ENCODE measurements around the gene MYO1B. TPM values are rescaled to one million over a fixed set of nuclear protein-coding genes. Genes with fewer than 3 reads are reported as not detected.

MYO1B gene
- total RNA-seq, 3 donors from 2014 or later (not counting 1 experiment from before 2014, with no cell fraction given), result 0.21 to 0.80 (median 0.29) TPM

DNA sequence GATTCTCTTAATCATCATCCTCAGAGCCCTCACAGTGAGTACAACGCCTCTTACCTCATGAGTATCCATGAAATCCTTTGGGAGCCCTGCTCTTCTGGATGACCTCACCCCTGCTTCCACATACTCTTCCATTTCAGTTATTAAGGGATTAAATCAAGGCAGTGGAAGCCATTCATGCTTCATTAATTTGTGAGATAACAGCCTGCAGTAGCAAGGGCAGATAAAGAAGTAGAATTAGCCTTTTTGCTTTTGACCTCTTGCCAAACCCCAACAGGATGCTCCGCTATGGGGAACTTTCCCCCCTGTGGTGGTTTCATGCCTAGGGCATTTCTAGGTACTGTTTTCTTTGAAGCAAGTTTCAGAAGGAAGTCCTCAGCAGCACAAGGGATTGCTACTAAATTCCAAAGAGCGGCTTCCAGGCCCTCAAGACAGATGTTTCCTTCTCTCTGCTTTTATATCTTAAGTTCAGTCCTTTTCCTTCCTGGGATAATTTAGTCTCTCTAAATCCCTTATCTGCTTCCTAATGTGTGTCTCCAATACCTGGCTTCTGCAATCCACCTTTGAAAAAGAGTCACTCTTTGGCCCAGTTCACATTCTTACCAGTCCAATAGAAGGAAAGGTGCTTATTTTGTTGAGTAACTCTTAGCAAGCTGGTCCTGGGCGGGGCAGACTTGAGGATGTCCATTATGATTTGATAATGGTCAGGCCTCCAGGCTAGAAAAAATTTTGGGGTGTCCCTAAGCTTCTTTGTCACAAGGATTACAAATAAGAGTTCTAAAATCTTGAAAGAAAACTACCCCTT lies 76.9 kb downstream of the MYO1B start:
- Mint-ChIP-seq H3K27ac (no peak overlapping the region), H3K4me1 (peaks cover 6 to 14% of the 10 kb centered on the region in 2 donors), H3K9me3 (peaks cover 0 to 5% of the 10 kb centered on the region in 2 donors), H3K36me3 (peaks cover 8% of the 10 kb centered on the region), H3K27me3 (ENCODE audit: low read depth in 2 of 2) (peaks cover 25 to 56% of the 10 kb centered on the region in 2 donors), H3K4me3 (no peak overlapping the region)
- no peaks in the 10 kb centered on the region for H3K36me3 ChIP-seq (ENCODE audit: control insufficient read depth, insufficient read depth, low read length)
- H3K27ac ChIP-seq (ENCODE audit: low read length), result no peak overlapping the region
- no peak overlapping the region for H3K4me3 ChIP-seq (ENCODE audit: low read length)
- H3K4me1 ChIP-seq (ENCODE audit: control insufficient read depth, insufficient read depth, low read length), result peaks cover 6% of the 10 kb centered on the region
- TF ChIP-seq, protein P1, sequence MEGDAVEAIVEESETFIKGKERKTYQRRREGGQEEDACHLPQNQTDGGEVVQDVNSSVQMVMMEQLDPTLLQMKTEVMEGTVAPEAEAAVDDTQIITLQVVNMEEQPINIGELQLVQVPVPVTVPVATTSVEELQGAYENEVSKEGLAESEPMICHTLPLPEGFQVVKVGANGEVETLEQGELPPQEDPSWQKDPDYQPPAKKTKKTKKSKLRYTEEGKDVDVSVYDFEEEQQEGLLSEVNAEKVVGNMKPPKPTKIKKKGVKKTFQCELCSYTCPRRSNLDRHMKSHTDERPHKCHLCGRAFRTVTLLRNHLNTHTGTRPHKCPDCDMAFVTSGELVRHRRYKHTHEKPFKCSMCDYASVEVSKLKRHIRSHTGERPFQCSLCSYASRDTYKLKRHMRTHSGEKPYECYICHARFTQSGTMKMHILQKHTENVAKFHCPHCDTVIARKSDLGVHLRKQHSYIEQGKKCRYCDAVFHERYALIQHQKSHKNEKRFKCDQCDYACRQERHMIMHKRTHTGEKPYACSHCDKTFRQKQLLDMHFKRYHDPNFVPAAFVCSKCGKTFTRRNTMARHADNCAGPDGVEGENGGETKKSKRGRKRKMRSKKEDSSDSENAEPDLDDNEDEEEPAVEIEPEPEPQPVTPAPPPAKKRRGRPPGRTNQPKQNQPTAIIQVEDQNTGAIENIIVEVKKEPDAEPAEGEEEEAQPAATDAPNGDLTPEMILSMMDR (IDR thresholded peaks at IDR 0.05), result no peak
- DNase-seq (peak in 1 of 2 donors; percentile 48), ATAC-seq (peak in 1 of 3 donors; percentile 42)
- H3K27me3 ChIP-seq (ENCODE audit: control insufficient read depth, insufficient read depth, low read length), result no peaks in the 10 kb centered on the region
- no peaks in the 10 kb centered on the region for H3K9me3 ChIP-seq (ENCODE audit: control insufficient read depth, insufficient read depth, low read length)
- WGBS (ENCODE audit: insufficient coverage), result 34% methylated on average over 4 of the region's 4 CpGs
- intact Hi-C loops (cut with micrococcal nuclease), result no loop called here

DNA sequence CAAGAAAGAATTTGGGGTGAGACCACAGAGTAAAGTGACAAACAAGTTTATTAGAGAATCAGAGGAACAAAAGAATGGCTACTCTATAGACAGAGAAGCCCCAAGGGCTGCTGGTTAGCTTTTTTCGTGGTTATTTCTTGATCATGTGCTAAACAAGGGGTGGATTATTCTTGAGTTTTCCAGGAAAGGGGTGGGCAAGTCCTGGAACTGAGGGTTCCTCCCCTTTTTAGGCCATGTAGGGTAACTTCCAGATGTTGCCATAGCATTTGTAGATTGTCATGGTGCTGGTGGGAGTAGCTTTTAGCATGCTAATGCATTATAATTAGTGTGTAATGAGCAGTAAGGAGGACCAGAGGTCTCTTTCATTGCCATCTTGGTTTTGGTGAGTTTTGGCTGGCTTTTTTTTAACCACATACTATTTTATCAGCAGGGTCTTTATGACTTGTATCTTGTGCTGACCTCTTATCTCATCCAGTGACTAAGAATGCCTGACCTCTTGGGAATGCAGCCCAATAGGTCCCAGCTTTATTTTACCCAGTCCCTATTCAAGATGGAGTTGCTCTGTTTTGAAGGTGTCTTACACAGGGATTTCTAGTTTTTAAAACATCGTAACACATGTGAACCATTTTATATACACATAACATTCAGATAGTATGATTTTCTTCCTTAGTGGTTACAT lies 77.8 kb downstream of the MYO1B start:
- Histone ChIP-seq H3K9me3 (ENCODE audit: control insufficient read depth, insufficient read depth, low read length) (no peaks in the 10 kb centered on the region), H3K27ac (ENCODE audit: low read length) (no peak overlapping the region), H3K36me3 (ENCODE audit: control insufficient read depth, insufficient read depth, low read length) (no peaks in the 10 kb centered on the region), H3K27me3 (ENCODE audit: control insufficient read depth, insufficient read depth, low read length) (no peaks in the 10 kb centered on the region), H3K4me1 (ENCODE audit: control insufficient read depth, insufficient read depth, low read length) (peaks cover 6% of the 10 kb centered on the region), H3K4me3 (ENCODE audit: low read length) (no peak overlapping the region)
- TF ChIP-seq, protein P1 (IDR thresholded peaks at IDR 0.05), result no peak
- Mint-ChIP-seq H3K9me3 (peaks cover 0 to 5% of the 10 kb centered on the region in 2 donors), H3K36me3 (peaks cover 8% of the 10 kb centered on the region), H3K4me3 (no peak overlapping the region), H3K27ac (no peak overlapping the region), H3K4me1 (peaks cover 6 to 14% of the 10 kb centered on the region in 2 donors), H3K27me3 (ENCODE audit: low read depth in 2 of 2) (peaks cover 25 to 55% of the 10 kb centered on the region in 2 donors)
- ATAC-seq, result no peak
- intact Hi-C loops (cut with micrococcal nuclease), result no loop called here
- no peak for DNase-seq
- 41% methylated on average over 1 of the region's 2 CpGs for WGBS (ENCODE audit: insufficient coverage)

DNA sequence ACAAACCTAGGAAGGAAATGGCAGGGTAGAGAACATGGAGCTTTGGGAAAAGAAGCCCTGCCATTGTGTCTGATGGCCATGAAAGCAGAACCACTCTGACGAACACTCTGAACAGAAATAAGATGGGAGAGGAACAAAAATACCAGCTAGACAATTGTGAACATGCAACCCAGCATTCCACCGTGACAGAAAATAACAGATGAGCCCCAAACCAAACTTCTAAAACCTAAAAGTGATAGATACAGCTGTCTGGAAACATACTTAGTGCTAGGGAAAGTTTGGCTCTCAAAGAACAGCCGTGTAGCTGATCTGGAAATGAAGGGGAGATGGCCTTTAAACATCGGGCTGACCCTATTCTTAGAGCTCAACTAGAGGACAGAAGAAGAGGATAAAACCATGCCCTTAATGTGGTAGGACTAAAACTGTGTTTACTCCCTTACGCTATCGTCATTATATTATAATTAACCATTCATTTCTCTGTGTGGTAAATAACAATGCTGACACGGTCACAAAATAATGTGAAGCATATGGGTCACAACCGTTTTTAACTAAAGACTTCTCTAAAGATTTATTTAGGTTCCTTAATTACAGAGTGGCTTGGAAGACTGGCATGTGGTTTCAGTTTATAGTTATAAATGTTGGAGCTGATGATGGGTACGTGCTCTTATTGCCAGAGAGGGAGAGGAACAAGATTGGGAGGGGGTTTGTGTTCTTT lies 80.6 kb downstream of the MYO1B start:
- Histone ChIP-seq H3K27ac (ENCODE audit: low read length) (no peak overlapping the region), H3K9me3 (ENCODE audit: control insufficient read depth, insufficient read depth, low read length) (no peaks in the 10 kb centered on the region), H3K36me3 (ENCODE audit: control insufficient read depth, insufficient read depth, low read length) (no peaks in the 10 kb centered on the region), H3K4me1 (ENCODE audit: control insufficient read depth, insufficient read depth, low read length) (peaks cover 6% of the 10 kb centered on the region), H3K4me3 (ENCODE audit: low read length) (no peak overlapping the region), H3K27me3 (ENCODE audit: control insufficient read depth, insufficient read depth, low read length) (no peaks in the 10 kb centered on the region)
- 83% methylated on average over 6 of the region's 9 CpGs for WGBS (ENCODE audit: insufficient coverage)
- no peak for ATAC-seq
- H3K9me3 Mint-ChIP-seq, result peaks cover 0 to 5% of the 10 kb centered on the region in 2 donors
- H3K36me3 Mint-ChIP-seq, result peaks cover 8% of the 10 kb centered on the region
- H3K4me3 Mint-ChIP-seq, result no peak overlapping the region
- DNase-seq, result no peak
- H3K4me1 Mint-ChIP-seq, result peaks cover 6 to 14% of the 10 kb centered on the region in 2 donors
- intact Hi-C loops (cut with micrococcal nuclease), result no loop called here
- TF ChIP-seq, protein P1 (IDR thresholded peaks at IDR 0.05), result no peak
- H3K27me3 Mint-ChIP-seq (ENCODE audit: low read depth in 2 of 2), result peaks cover 24 to 39% of the 10 kb centered on the region in 2 donors
- H3K27ac Mint-ChIP-seq, result no peak overlapping the region
